Lower leg skin (tissue), 4 donors: ENCODE measurements around the gene PTGES. TPM values are rescaled to one million over a fixed set of nuclear protein-coding genes. Genes with fewer than 3 reads are reported as not detected.

ENCODE experiments used
- DNase-seq, 2 donors: peaks; one replicate each; pipeline ENCODE4 v3.0.0-alpha.2; 2019; ENCODE audit warnings: low spot score in 2 of 2
- H3K4me3 ChIP-seq: fragments of 200-600 bp; sonication (generic); 2 replicates; pipeline ENCODE4 v1.5.1; 2017; ENCODE audit warnings: mild to moderate bottlenecking, low read depth; ENCODE audit not compliant: poor library complexity, severe bottlenecking
- POLR2A ChIP-seq, 2 donors: fragments of 450-650 bp; IDR thresholded peaks; one replicate each; pipeline ENCODE4 v1.6.1; 2016 to 2017; ENCODE audit warnings: antibody characterized with exemption in 2 of 2, mild to moderate bottlenecking in 1 of 2, moderate library complexity in 1 of 2
- WGBS, 2 donors: methylation state at CpG; one replicate each; pipeline ENCODE4 v1.1.5; 2018; 5-methylcytosine and 5-hydroxymethylcytosine counted together
- intact Hi-C: fragments of 100-400 bp; cut with DNase I; formaldehyde crosslinking; loops from one replicate; pipeline ENCODE4 v1.15.0; 2023; ENCODE audit warnings: low total_unique reads
- total RNA-seq, 4 donors: library from RNA; depleted of rRNA; stranded (reverse); fragments of >200 nt; gene quantifications; one replicate each; pipeline ENCODE4 v1.1.0, GENCODE V29; 2016
- TF ChIP-seq, protein P1 (sequence below), 3 donors: fragments of 450-650 bp; IDR thresholded peaks; one replicate each; pipeline ENCODE4 v1.5.1; 2016; ENCODE audit warnings: antibody characterized with exemption in 3 of 3, mild to moderate bottlenecking in 3 of 3, moderate library complexity in 2 of 3

Gene PTGES
- total RNA-seq, 4 donors from 2014 or later, result 14.4 to 28.7 (median 23.2) TPM

DNA sequence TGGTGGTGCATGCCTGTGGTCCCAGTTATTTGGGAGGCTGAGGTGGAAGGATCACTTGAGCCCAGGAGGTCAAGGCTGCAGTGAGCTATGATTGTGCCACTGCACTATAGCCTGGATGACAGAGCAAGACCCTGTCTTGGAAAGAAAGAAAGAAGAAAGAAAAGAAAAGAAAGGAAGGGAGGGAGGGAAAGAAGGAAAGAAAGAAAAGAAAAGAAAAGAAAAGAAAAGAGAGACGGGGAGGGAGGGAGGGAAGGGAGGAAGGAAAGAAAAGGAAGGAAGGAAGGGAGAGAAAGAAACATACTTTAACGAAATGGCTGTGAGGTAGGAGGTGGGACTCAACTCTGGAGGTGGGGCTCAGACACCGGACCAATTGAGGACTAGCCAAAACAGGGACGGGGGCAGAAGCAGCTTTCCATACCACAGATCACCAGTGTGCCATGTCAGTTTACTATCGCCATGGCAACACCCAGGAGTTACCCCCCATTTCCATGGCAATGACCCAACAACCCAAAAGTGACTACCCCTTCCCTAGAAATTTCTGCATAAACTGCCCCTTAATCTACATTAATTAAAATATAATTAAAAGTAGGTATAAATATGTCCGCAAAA lies 21.3 kb downstream of the PTGES start:
- WGBS, 2 donors, result 44 to 48% methylated on average over 6 of the region's 6 CpGs
- TF ChIP-seq, protein P1, sequence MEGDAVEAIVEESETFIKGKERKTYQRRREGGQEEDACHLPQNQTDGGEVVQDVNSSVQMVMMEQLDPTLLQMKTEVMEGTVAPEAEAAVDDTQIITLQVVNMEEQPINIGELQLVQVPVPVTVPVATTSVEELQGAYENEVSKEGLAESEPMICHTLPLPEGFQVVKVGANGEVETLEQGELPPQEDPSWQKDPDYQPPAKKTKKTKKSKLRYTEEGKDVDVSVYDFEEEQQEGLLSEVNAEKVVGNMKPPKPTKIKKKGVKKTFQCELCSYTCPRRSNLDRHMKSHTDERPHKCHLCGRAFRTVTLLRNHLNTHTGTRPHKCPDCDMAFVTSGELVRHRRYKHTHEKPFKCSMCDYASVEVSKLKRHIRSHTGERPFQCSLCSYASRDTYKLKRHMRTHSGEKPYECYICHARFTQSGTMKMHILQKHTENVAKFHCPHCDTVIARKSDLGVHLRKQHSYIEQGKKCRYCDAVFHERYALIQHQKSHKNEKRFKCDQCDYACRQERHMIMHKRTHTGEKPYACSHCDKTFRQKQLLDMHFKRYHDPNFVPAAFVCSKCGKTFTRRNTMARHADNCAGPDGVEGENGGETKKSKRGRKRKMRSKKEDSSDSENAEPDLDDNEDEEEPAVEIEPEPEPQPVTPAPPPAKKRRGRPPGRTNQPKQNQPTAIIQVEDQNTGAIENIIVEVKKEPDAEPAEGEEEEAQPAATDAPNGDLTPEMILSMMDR (IDR thresholded peaks at IDR 0.05), result no peak
- TF ChIP-seq POLR2A (IDR thresholded peaks at IDR 0.05), result no peak
- no peak overlapping the region for H3K4me3 ChIP-seq
- DNase-seq, result no peak
- intact Hi-C loops, result no loop called here

DNA sequence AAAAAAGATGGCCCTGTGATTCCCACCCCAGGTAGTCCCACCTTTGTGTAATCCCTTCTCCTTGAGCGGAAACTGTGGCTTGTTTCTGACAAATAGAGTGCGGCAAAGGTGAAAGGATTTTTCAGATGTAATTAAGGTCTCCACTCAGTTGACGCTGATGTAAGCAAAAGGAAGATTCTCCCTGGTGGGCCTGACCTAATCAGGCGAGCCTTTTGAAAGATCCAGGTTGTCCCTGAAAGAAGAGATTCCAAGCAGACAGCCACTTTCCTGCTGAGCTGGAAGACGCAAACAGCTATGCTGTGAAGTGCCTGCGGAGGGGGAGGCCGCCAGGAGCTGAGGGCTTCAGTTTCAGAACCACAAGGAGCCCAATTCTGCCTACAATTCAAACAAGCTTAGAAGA lies 24.1 kb downstream of the PTGES start:
- TF ChIP-seq, protein P1 (IDR thresholded peaks at IDR 0.05), result no peak
- no peak for TF ChIP-seq POLR2A (IDR thresholded peaks at IDR 0.05)
- no peak for DNase-seq
- intact Hi-C loops, result no loop called here
- H3K4me3 ChIP-seq, result no peak overlapping the region
- WGBS, 2 donors, result 93 to 96% methylated on average over 7 of the region's 7 CpGs

DNA sequence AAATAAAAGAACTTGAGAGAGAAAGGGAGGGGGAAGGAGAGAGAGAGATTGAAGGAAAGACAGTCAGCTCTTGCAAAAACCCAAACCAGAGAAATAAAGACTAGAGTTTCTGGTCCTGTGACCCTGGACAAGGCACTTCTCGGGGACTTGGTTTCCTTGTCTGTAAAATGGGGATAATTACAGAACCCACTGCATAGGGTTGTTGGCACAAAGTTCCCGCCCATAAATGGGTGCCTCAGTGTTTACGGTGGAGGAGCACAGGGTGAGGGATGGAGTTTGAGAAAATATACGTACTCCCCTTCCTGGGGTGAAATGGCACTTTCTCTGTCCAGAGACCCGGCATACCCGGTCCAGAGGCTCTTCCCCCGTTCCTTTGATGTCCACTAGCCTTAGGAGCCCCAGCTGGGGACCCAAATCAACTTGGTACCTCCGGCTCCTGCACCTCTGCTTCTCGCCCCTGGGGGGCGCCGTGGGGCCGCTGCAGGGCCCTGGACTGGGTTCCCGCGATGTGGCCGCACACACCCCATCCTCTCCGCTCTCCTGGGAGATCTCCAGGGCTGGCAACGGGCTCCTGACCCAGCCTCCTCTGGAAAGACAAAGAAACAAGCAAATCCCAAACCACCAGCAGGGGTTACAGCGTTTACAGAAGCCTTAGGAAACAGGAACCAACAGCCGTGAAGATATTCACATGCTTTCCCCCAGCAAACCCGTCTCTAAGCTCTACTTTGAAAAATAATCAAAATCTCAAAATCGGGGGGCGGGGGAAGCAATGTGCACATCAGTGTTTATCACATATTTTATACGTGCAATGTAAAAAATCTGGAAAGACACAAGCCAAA lies 26.3 kb downstream of the PTGES start:
- no peak overlapping the region for H3K4me3 ChIP-seq
- intact Hi-C loops, result no loop called here
- TF ChIP-seq, protein P1 (IDR thresholded peaks at IDR 0.05), result peak in 1 of 3 donors; percentile 87
- TF ChIP-seq POLR2A (IDR thresholded peaks at IDR 0.05), result no peak
- peak; percentile 71 to 95 for DNase-seq
- WGBS, 2 donors, result 10% methylated on average over 23 of the region's 23 CpGs

DNA sequence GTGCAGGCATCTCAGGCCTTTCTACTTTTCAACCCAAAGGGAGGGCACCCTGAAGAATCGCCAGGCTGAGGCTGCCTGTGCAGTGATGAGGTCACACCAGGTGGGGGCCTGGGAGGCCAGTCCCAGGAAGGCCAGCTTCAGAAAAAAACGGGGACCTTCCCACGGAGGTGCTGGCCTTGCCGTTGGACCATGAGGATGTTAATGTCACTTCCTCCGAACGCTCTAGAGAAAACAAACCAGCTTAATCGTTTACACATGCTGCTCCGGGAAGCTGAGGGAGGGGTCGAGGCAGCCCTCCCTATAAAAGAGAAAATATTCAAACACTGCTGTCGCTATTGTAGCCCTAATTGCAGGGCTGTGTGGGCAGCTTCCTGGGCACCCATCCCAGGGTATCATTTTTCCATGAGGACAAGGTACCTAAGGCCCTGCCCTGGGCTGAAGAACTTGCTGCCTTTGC lies 27.0 kb downstream of the PTGES start:
- no peak for DNase-seq
- WGBS, 2 donors, result 18 to 26% methylated on average over 9 to 10 of the region's 10 CpGs
- intact Hi-C loops, result no loop called here
- TF ChIP-seq, protein P1 (IDR thresholded peaks at IDR 0.05), result no peak
- no peak for TF ChIP-seq POLR2A (IDR thresholded peaks at IDR 0.05)
- H3K4me3 ChIP-seq, result no peak overlapping the region

DNA sequence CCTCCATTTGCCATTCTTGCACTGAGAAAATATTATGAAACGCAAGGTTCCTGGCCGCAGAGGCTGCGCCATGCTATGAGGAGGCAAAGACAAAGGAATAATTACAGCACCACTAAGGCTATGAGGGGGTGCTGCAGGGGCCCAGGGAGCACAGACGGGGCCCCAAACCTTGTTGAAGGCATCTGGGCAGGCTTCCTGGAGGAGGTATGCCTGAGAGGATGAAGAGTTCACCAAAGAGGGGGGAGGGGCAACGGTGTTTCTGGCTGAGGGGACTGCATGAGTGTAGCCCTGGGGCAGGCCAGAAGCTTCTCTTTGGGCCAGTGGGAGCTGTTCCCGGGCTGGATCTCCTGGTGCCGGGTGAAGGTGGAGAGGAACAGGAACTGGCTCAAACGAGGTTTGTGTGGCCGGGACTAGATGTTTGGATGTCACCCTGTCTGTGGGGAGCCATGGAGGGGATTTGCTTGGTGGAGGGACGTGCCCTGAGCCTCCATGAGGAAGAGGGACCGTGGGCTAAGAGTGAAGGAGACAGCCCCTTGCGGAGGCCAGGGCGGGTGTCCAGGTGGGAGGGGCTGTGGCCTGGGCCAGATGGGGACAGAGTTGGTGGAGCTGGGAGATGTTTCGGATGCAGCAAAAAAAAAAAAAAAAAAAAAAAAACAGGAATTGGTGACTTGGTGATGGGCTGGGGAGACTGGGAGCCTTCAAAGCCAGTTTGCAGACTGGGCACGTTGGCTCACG lies 28.2 kb downstream of the PTGES start:
- TF ChIP-seq, protein P1 (IDR thresholded peaks at IDR 0.05), result no peak
- no peak for TF ChIP-seq POLR2A (IDR thresholded peaks at IDR 0.05)
- no peak overlapping the region for H3K4me3 ChIP-seq
- 66 to 72% methylated on average over 16 of the region's 16 CpGs for WGBS, 2 donors
- DNase-seq, result no peak
- intact Hi-C loops, result no loop called here
